Effector CD8-positive, alpha-beta T cell (primary cell): ENCODE results near the gene TFCP2.

Experiments
- DNase-seq: peaks from one replicate; lab custom pipeline; 2025; lab: John Stamatoyannopoulos, UW

TFCP2 gene

DNA sequence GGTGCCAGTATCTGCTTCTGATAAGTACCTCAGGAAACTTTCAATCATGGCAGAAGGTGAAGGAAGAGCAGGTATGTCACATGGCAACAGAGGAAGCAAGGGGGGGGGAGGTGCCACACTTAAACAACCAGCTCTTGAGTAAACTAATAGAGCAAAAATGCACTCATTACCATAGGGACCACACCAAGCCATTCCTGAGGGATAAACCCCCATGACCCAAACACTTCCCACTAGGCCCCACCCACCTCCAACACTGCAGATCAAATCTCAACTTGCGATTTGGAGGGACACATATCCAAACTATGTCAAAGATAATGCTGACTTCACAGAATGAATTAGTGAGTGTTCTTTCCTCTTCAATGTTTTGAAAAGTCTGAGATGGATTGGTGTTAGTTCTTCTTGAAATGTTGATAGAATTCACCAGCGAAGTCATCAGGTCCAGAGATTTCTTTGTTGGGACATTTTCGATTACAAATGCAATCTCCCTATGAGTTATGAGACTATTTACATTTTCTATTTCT is 16.6 kb downstream of the TFCP2 start:
- no peak for DNase-seq

DNA sequence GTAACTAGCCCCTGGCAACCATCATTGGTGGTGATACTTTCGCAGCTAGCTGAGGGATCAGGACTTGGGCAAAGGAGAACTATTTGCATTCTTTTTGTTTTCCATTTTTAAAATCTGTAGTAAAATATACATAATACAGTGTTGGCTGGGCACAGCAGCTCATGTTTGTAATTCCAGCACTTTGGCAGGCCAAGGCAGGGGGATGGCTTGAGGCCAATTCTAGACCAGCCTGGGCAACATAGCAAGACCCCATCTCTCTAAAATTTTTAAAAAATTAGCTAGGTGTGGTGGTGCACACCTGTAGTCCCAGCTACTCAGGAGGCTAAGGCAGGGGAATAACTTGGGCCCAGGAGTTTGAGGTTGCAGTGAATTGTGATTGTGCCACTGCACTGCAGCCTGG is 20.0 kb downstream of the TFCP2 start:
- DNase-seq = no peak

DNA sequence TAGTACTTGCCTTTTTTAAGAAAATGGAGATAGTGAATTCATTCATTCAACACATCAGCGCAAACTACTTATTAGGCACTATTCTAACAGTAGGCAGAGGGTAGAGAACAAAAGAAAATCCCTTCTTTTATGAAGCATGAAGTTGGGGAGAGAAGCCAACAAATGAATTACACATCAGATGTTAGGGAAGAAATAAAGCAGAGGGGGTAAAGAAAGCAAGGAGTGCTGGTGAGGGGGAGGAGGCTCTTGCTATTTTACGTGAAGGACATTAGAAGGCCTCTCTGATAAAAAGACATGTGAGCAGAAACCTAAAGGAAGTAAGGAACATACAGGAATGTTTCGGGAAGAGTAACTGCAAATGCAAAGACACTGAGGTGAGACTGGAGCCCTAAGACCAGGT is 22.2 kb downstream of the TFCP2 start:
- no peak for DNase-seq

DNA sequence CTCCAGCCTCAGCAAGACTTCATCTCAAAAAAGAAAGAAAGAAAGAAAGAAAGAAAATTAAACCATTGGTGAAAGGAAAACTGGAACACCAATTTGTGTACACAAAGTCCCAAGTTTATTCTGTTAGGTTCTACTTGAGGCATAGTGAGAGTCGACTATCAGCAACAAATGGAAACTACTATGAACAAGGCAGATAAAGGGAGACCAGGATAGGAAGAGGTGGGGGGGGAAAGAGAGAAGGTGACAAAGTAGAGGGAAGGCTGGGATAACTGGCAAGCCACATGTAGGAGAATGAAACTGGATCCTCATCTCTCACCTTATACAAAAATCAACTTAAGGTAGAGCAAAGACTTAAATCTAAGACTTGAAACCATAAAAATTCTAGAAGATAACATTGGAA is 25.6 kb downstream of the TFCP2 start:
- DNase-seq = no peak

DNA sequence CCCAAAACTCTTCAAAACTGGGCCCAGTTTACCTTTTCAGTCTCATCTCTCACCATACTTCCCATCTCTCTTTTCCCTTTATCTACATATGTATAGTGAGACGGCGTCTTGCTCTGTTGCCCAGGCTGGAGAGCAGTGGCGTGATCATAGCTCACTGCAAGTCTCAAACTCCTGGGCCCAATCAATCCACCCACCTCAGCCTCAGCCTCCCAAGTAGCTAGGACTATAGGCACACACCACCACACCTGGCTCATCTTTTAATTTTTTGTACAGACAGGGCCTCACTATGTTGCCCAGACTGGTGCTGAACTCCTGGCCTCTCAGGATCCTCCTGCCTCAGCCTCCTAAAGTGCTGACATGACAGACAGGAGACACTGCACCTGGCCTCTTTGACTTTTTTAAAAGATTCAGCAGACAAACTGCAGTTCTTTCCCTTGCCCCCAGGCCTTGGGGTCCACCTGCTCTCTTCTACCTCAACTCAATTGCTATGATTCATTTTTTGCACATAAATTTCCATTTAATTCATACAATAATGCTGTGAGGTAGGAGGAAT is 33.6 kb downstream of the TFCP2 start:
- no peak for DNase-seq

DNA sequence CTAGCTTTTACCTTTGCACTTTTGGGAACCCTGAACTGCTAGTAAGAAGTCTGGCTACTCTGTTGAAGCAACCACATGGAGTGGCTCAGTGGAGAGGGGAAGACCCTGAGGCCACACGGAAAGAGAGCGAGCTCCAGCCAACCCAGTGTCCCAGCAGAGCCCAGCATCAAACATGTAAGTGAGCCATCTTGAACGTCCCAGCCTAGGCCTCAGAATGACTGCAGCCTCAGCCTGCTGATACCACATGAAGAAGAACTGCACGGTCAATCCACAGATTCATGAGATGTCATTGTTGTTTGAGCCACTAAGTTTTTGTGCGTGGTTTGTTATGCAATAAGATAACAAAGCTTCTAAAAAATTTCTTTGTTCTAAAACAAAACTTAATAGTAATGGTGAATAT is 40.2 kb downstream of the TFCP2 start:
- no peak for DNase-seq

DNA sequence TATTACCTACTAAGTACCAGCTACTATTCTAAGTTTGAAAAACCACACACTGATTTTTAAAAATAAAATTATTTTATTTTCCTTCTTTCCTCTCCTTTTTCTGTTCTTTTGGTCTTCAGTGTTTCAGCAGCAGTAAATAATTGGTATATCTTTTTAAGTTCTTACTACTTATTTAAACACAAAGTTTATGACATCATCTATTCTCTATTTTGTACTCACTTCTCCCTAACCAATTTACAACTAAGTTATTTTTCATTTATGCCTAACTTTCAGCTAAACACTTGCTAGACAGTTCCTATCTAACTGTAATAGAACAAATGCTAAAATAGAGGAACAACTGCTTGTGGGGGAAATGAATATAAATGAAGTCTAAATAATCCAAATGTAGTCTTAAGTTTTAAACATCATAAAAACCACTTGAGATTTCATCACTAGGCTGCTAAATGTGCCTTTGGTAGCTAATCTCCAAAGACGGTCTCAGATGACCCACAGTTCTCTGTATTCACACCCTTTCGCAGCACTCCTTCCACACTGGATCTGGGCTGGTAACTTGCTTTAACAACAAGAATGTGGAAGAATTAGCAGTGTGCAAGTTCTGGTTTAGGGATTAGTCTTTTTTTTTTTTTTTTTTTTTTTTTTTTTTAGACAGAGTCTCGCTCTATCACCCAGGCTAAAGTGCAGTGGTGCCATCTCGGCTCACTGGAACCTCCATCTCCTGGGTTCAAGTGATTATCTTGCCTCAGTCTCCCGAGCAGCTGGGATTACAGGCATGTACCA is 41.0 kb downstream of the TFCP2 start:
- no peak for DNase-seq

DNA sequence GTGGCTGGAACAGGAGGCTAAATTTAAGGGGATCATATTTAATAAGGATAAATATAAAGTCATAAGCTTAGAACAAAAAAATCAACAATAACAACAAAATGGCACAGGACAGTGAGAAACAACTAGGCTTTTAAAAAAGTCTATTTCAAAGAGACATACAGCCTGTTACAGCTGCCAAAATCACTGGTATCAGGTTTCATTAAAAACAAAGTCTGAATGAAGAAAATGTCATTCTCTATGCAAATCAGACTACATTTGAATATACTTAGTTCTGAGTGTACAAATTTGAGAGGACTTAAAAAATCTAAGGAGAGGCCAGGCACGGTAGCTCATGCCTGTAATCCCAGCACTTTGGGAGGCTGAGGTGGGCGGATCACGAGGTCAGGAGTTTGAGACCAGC is 44.0 kb downstream of the TFCP2 start:
- DNase-seq = no peak

DNA sequence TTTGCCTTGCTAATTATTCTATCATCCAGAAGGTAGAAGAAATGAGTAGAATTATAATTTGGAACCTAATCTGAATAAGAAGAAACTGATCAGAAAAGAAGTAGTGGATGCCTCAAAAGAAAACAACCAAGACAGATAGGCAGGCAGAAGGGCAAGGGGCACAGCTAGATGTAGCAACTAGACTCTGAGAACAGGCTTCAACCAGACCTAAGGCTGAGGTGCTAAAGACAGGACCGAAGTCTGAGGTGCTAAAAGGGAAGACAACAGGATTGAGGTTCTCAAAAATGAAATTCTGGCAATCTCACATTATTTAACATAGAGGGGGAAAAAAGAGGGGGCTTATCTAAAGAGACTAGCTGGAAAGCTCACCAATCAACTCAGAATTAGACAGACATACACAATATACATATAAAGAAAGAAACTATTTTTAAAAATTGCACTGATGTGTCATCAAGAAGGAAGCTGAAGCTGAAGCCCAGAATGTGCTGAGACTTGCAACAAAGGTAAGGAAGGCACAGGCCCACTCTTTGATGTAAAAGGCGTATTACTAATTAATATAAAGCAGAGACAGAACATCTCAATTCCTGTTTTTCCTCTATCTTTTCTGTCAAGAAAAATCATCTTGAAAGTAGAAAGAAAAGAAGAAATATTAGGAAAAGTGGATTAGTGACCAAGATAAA is 45.7 kb downstream of the TFCP2 start:
- no peak for DNase-seq

DNA sequence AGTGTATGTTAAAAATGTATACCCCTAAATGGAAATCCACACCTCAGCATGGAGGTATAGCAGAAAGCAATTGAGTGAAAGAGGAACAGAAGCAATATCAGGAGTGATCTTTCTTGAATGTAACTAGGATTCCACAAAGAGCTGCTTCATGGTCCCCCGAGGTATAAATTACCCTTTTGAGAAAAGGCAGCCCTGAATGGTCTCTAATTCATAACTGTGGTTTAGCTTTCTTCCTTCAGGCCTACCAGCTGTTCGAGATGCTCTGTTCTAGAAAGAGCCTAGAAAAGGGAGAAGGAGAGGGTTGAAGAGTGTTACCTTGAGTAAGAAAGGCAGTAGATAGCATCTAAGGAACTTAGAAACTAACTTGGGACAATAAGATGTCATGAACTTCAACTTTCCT is 46.6 kb downstream of the TFCP2 start:
- DNase-seq = no peak

DNA sequence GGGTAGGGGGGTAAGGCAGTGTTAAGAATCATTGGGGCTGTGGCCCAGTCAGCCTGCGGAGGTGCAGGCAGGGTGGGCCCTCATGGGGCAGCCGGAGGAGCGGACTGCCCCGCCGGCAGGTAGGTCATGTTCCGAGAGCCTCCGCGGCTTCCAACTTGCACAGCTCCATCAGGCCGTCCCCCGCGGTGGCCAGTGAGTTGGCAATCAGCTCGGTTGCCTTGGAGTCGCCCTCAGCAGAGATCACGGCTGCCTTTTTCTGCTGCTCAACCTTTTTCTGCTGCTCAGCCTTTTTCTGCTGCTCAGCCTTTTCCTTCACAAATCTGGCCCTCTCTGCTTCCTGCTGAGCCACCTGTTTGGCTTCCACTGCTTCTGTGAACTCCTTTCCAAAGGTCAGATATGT is 48.4 kb downstream of the TFCP2 start:
- no peak for DNase-seq

DNA sequence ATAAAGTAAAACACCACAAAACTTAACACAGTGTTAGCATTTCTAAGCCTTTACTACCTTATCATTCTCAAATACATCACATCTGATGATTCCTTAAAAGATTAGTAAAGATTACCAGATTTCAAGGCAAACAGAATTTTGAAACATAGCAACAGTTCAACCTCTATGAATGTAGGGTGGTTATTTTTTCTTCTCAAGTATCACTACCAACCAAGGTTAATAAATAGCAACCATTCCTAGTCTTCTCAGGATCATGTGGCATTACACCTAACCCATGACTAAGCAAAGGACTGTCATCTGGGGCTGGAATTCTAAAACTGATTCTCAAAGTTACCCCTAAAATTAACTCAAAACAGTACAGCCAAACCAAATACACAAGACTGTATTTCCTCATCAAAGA is 50.1 kb downstream of the TFCP2 start:
- no peak for DNase-seq

DNA sequence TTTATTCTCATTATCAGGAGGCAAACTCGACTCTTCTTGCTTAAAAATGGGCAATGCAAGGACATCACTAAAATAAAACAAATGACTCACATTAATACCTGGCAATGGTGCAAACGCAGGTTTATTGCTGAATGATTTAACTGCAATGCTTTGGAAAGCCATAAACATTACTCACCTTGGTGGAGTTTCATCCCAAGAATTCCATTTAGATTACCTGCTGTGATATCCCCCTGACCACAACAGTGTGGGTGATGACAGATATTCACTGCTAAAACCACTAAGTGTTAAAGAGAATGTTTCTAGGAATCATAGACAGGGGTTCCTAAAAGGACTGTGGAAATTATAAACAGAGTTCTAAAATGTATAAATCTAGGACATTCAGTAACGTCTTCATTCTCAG is 54.2 kb downstream of the TFCP2 start:
- DNase-seq = no peak

DNA sequence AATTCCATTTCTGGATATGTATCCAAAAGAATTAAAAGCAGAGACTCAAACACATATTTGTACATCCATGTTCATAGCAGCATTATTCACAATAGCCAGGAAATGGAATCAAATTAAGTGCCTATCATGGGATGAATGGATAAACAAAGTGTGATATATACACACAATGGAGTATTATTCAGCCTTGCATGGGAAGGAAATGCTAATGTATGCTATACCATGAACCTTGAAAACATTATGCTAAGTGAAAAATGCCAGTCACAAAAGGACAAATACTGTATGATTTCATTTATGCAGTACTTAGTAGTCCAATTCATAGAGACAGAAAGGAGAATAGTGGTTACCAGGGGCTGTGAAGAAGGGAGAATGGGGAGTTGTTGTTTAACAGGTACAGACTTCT is 57.4 kb downstream of the TFCP2 start:
- DNase-seq = no peak

DNA sequence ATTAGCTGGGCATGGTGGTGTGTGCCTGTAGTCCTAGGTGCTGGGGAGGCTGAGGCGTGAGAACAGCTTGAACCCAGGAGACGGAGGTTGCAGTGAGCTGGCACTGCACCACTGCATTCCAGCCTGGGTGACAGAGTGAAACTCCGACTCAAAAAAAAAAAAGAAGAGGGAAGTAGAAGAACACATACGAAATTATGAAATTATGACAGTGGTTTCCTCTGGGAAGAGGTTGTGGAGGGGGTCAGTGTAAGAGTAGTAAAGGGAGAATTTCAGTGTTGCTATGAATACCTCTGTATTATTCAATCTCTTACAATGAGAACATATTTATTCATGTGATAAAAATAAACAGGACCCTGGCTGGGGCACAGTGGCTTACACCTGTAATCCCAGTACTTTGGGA is 64.8 kb downstream of the TFCP2 start:
- no peak for DNase-seq

DNA sequence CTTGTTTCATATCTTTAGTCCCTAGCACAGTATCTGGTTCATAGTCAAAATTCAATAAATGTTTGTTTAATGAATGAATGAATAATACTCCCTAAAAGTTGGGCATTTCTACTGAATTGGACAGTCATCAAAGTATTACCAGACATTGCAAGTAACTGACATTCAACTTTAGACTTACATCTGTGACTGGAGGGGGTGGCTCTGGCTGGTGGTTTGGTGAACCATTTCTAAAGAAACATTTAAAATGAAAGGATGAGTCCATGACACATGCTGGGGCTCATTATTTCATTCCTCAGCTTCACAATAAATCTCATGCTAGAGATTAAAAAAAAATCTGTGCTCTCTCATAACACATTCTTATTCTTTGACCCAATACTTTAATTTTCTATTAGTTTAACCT is 69.0 kb downstream of the TFCP2 start:
- no peak for DNase-seq

DNA sequence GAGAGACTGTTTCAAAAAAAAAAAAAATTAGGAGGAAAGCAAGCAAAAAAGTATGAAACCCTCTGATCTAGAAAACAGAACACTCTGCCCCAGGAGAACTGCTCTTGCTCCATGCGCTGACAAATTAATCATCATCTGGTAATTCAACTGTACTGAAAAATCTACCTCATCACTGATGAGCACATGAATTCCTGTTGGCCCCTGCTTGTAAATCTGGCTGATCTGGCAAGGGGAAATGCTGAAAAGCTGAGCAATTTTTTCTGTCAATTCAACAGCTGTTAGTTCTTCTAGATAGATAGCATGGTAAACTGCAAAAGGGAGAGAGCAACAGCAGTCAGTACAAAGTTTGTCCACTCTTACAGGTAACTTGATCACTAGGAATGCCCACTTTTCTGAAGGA is 74.3 kb downstream of the TFCP2 start:
- no peak for DNase-seq

DNA sequence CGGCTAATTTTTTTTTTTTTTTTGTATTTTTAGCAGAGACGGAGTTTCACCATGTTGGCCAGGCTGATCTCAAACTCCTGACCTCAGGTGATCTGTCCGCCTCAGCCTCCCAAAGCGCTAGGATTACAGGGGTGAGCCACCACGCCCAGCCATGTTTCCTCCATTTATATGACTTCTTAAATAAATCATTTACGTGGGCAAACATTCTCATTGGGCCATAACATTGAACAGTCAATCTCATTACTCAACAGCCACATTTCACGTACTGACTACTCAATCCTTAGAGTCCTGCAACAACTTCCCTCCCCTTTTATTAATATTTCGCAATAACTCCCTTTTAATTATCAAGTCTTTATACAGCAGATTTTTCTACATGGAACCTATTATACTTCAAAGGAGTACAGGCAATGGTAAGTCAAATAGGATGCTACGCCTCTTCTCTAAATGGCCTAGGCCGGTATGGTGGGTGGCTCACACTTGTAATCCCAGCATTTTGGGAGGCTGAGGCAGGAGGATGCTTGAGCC is 82.2 kb downstream of the TFCP2 start:
- no peak for DNase-seq

DNA sequence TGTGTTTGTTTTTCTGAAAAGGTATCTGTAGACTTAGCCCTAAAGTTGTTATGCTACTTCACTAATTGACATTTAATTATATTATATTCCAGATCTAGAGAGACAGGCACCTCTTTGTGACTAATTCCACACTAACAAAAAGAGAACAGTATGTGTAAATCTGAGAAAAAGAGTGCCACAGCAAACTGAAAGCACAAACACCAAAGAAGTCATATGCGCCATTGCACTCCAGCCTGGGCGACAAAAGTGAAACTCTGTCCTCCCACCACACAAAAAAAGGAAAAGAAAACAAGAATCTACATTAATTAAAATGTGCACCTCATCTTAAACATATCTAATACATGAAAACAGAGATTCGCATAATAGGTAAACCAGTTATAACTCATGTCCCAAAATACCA is 85.1 kb downstream of the TFCP2 start:
- DNase-seq = no peak

DNA sequence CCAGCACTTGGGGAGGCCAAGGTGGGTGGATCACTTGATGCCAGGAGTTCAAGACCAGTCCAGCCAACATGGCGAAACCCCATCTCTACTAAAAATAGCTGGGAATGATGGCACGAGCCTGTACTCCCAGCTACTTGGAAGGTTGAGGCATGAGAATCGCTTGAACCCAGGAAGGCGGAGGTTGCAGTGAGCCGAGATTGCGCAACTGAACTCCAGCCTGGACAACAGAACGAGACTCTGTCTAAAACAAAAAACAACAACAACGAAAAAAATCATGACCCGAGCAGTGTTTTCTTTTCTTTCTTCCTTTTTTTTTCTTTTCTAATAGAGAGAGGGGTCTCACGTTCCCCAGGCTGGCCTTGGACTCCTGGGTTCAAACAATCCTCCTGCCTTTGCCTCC is 86.0 kb downstream of the TFCP2 start:
- no peak for DNase-seq

DNA sequence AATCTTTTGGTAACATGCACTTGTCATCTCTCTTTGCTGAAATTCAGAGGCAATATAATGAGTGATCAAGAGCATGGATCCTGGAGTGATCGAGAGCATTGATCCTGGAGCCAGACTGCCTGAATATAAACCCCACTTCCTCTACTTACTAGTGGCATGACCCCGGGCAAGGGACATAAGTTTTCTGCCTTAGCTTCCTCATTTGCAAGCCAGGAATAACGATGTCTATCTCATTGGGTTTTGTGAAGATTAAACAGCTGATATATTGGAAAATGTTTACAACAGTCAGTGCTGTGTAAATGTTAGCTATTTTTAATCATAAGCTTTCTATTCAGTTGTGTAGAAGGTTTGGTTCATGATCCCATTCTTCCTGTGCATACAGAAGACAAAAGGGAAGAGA is 87.2 kb downstream of the TFCP2 start:
- no peak for DNase-seq

DNA sequence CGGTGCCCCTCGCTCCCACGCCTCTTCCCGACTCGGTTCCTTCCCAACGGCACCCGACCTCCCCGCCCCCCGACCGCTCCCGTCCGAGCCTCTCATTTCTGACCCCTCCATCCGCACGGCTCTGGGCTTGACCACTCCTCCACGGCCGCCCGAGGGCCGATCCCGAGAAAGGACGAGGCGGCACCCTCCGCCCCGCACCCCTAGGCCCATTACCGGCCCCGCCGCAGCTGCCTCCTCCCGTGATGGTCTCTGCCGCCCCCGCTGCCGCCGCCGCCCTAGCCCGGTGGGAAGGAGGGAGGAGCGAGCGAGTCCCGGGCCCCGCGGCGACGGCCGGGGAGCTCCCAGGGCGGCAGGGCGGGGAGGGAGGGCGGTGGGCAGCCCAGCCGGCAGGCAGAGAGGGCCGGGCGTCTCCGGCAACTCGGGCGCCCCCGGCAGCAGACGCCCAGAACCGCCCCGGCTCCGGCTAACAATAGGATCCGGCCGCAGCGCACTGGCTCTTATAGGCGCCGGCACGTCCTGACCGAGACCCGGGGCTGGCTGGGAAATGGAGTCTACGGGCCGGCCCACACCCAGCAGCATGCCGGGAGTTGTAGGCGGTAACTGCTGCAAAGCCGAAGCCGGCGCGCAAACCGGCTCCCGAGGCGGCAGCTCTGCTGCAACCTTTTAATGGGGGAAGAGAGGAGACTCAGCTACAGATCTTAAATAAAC is 89.7 kb downstream of the TFCP2 start, which contains the start of gene CSRNP2:
TSS of gene CSRNP2 (minus strand) at position 471 of the 708 bp plus-strand sequence. CDS start 7,035 bp downstream, outside the sequence.
- DNase-seq = peak; percentile 89
